KMS-11 (cell line): ENCODE data around the gene TERT.

ENCODE experiments used
- H2AFZ ChIP-seq: fragments of 200-600 bp; sonication (generic); 2 replicates; pipeline ENCODE4 v1.6.1; 2016; ENCODE audit warnings: antibody characterized with exemption, mixed run types, low read depth
- H3K27ac ChIP-seq: fragments of 200-600 bp; sonication (generic); 2 replicates; pipeline ENCODE4 v1.6.1; 2016; ENCODE audit warnings: mild to moderate bottlenecking, mixed run types
- H3K27me3 ChIP-seq: fragments of 200-600 bp; sonication (generic); 2 replicates; pipeline ENCODE4 v1.6.1; 2017; ENCODE audit warnings: mild to moderate bottlenecking, low read depth, mixed run types, moderate library complexity; ENCODE audit not compliant: insufficient read depth
- H3K36me3 ChIP-seq: fragments of 200-600 bp; sonication (generic); 2 replicates; pipeline ENCODE4 v1.6.1; 2017; ENCODE audit warnings: mild to moderate bottlenecking, mixed run types; ENCODE audit not compliant: insufficient read depth
- H3K4me1 ChIP-seq: fragments of 200-600 bp; sonication (generic); 2 replicates; pipeline ENCODE4 v1.6.1; 2016; ENCODE audit warnings: mild to moderate bottlenecking, low read depth, mixed run types; ENCODE audit not compliant: poor library complexity, severe bottlenecking
- H3K4me2 ChIP-seq: fragments of 200-600 bp; sonication (generic); 2 replicates; pipeline ENCODE4 v1.7.0; 2016; ENCODE audit warnings: mild to moderate bottlenecking, mixed run types
- H3K4me3 ChIP-seq: fragments of 200-600 bp; sonication (generic); IDR thresholded peaks from 2 replicates; pipeline ENCODE4 v1.6.1; 2017; ENCODE audit warnings: low read depth, low read length, mixed read lengths; ENCODE audit not compliant: insufficient read depth
- H3K79me2 ChIP-seq: fragments of 200-600 bp; sonication (generic); 2 replicates; pipeline ENCODE4 v1.6.1; 2016; ENCODE audit warnings: low read depth, mixed run types; ENCODE audit not compliant: insufficient read depth
- H3K9ac ChIP-seq: fragments of 200-600 bp; sonication (generic); 2 replicates; pipeline ENCODE4 v1.6.1; 2016; ENCODE audit warnings: mild to moderate bottlenecking, mixed run types
- H4K20me1 ChIP-seq: fragments of 200-600 bp; sonication (generic); 2 replicates; pipeline ENCODE4 v1.6.1; 2016; ENCODE audit warnings: mild to moderate bottlenecking, mixed run types; ENCODE audit not compliant: insufficient read depth
- TF ChIP-seq, protein P1 (sequence below): fragments of 200-600 bp; sonication (generic); conservative IDR thresholded peaks from 2 replicates; pipeline ENCODE4 v1.6.1; 2017; ENCODE audit warnings: low read depth, mild to moderate bottlenecking, antibody characterized with exemption, low read length, moderate library complexity, mixed read lengths

The TERT gene

GRCh38 chr5:1294206-1294834 is 548 bp downstream of the TERT start:
- Histone ChIP-seq H4K20me1 (no peaks in the 10 kb centered on the region), H3K27me3 (no peaks in the 10 kb centered on the region), H3K4me3 (no peak overlapping the region), H3K4me1 (peaks cover 21% of the 10 kb centered on the region), H3K4me2 (peak overlapping the region; percentile 42), H3K9ac (peak overlapping the region; percentile 41; the same call in 1 of the 2 replicates), H3K36me3 (no peaks in the 10 kb centered on the region), H3K27ac (no peak overlapping the region), H2AFZ (peak overlapping the region; percentile 26; the same call in 1 of the 2 replicates), H3K79me2 (no peaks in the 10 kb centered on the region)
- TF ChIP-seq, protein P1, sequence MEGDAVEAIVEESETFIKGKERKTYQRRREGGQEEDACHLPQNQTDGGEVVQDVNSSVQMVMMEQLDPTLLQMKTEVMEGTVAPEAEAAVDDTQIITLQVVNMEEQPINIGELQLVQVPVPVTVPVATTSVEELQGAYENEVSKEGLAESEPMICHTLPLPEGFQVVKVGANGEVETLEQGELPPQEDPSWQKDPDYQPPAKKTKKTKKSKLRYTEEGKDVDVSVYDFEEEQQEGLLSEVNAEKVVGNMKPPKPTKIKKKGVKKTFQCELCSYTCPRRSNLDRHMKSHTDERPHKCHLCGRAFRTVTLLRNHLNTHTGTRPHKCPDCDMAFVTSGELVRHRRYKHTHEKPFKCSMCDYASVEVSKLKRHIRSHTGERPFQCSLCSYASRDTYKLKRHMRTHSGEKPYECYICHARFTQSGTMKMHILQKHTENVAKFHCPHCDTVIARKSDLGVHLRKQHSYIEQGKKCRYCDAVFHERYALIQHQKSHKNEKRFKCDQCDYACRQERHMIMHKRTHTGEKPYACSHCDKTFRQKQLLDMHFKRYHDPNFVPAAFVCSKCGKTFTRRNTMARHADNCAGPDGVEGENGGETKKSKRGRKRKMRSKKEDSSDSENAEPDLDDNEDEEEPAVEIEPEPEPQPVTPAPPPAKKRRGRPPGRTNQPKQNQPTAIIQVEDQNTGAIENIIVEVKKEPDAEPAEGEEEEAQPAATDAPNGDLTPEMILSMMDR = no peak

- Histone ChIP-seq H3K36me3 (no peaks in the 10 kb centered on the region), H3K9ac (no peak overlapping the region), H4K20me1 (no peaks in the 10 kb centered on the region), H3K4me1 (peaks cover 21% of the 10 kb centered on the region), H3K27ac (no peak overlapping the region), H3K4me3 (no peak overlapping the region), H3K4me2 (no peak overlapping the region), H3K79me2 (no peaks in the 10 kb centered on the region), H2AFZ (no peak overlapping the region), H3K27me3 (no peaks in the 10 kb centered on the region)
- TF ChIP-seq, protein P1 = no peak
Measured at GRCh38 chr5:1293416-1294205, 1.3 kb downstream of the TERT start.

DNA sequence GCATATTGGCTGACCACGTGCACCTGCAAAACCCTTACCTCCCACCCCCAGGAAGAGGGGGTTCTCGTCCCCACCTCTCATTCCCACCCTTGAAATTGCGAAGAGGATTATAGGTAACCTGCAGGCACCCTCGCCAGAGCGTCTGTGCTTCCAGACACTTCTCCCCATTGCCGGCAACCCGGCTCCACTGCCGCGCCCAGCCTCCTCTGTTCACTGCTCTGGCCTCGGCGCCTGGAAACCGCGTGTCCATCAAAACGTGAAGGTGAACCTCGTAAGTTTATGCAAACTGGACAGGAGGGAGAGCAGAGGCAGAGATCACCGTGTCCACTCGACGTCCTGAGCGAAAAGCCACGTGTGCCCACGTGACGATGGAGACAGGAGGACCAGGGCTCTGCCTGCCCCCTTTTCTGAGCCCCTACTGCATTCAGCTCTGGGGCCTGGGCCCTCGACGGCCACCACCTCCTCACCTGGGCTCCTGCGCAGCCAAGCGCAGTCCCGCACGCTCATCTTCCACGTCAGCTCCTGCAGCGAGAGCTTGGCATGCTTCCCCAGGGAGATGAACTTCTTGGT is 1.9 kb downstream of the TERT start:
- Histone ChIP-seq H2AFZ (no peak overlapping the region), H3K36me3 (no peaks in the 10 kb centered on the region), H3K27me3 (no peaks in the 10 kb centered on the region), H3K9ac (no peak overlapping the region), H3K4me3 (no peak overlapping the region), H4K20me1 (no peaks in the 10 kb centered on the region), H3K4me1 (peaks cover 21% of the 10 kb centered on the region), H3K4me2 (no peak overlapping the region; the same call in 1 of the 2 replicates), H3K79me2 (no peaks in the 10 kb centered on the region), H3K27ac (0 out of 2 replicates have a peak overlapping the region, but pooled peaks have one; percentile 25)
- TF ChIP-seq, protein P1 = no peak

GRCh38 chr5:1292139-1292538 is 2.7 kb downstream of the TERT start:
- no peak overlapping the region; the same call in 1 of the 2 replicates for H3K4me2 ChIP-seq
- peaks cover 19% of the 10 kb centered on the region for H3K4me1 ChIP-seq
- H4K20me1 ChIP-seq = no peaks in the 10 kb centered on the region
- H2AFZ ChIP-seq = no peak overlapping the region
- H3K79me2 ChIP-seq = no peaks in the 10 kb centered on the region
- H3K27ac ChIP-seq = peak overlapping the region; percentile 25; the same call in 1 of the 2 replicates
- no peak overlapping the region for H3K9ac ChIP-seq
- no peaks in the 10 kb centered on the region for H3K36me3 ChIP-seq
- H3K27me3 ChIP-seq = no peaks in the 10 kb centered on the region
- no peak overlapping the region for H3K4me3 ChIP-seq
- TF ChIP-seq, protein P1 = no peak
